GM21786 (cell line): ENCODE results near the gene SHQ1.
A peak's percentile ranks its signal among the peaks of the same experiment; 100 is the strongest.

Experiments used
- ATAC-seq: cut with Tn5 transposase; IDR thresholded peaks from one replicate; pipeline ENCODE4 v1.9.1; 2021; ENCODE audit not compliant: unreplicated experiment

The SHQ1 gene

GRCh38 chr3:72847751-72848702, at the start of gene SHQ1:
Gene SHQ1 (minus strand): TSS chr3:72848445. CDS start chr3:72848340, 105 bp downstream.
- peak; percentile 95 for ATAC-seq

- ATAC-seq, result no peak
These were observed 49.4 kb upstream of the SHQ1 start for GRCh38 chr3:72897758-72898007.

GRCh38 chr3:72896996-72897757, 48.9 kb upstream of the SHQ1 start:
- no peak for ATAC-seq

GRCh38 chr3:72894976-72895552, 46.8 kb upstream of the SHQ1 start:
- ATAC-seq, result no peak

GRCh38 chr3:72892870-72893269, 44.6 kb upstream of the SHQ1 start:
- ATAC-seq, result no peak

GRCh38 chr3:72892081-72892775, 44.0 kb upstream of the SHQ1 start:
- ATAC-seq, result no peak

GRCh38 chr3:72891053-72891855, 43.0 kb upstream of the SHQ1 start:
- ATAC-seq, result no peak

- no peak for ATAC-seq
These were observed 42.1 kb upstream of the SHQ1 start for GRCh38 chr3:72890166-72890925.

- ATAC-seq, result no peak
These were observed 41.3 kb upstream of the SHQ1 start for GRCh38 chr3:72889310-72890165.

- no peak for ATAC-seq
These were observed 40.5 kb upstream of the SHQ1 start for GRCh38 chr3:72888546-72889309.

GRCh38 chr3:72887705-72888545, 39.7 kb upstream of the SHQ1 start, which contains the start of gene GXYLT2:
Gene GXYLT2 (plus strand): TSS chr3:72888046. CDS start chr3:72888234, 188 bp downstream.
- no peak for ATAC-seq

GRCh38 chr3:72887343-72887704, 39.1 kb upstream of the SHQ1 start:
- ATAC-seq, result no peak

- ATAC-seq, result no peak
These were observed 23.9 kb upstream of the SHQ1 start for GRCh38 chr3:72872183-72872582.

- no peak for ATAC-seq
These were observed 14.3 kb upstream of the SHQ1 start for GRCh38 chr3:72862314-72863090.

- no peak for ATAC-seq
These were observed 12.6 kb upstream of the SHQ1 start for GRCh38 chr3:72860846-72861245.

GRCh38 chr3:72860053-72860452, 11.8 kb upstream of the SHQ1 start:
- no peak for ATAC-seq
